GM21576 (cell line): ENCODE data around the gene ST7.
"Not testable (repeated sequence)": the region's sequence is repeated elsewhere in the genome, so short reads cannot be mapped to it uniquely, and the experiment has no call there.

ENCODE experiments used
- ATAC-seq: cut with Tn5 transposase; IDR thresholded peaks from one replicate; pipeline ENCODE4 v1.9.1; 2021; ENCODE audit warnings: mild to moderate bottlenecking, moderate library complexity; ENCODE audit not compliant: unreplicated experiment

Gene ST7

DNA sequence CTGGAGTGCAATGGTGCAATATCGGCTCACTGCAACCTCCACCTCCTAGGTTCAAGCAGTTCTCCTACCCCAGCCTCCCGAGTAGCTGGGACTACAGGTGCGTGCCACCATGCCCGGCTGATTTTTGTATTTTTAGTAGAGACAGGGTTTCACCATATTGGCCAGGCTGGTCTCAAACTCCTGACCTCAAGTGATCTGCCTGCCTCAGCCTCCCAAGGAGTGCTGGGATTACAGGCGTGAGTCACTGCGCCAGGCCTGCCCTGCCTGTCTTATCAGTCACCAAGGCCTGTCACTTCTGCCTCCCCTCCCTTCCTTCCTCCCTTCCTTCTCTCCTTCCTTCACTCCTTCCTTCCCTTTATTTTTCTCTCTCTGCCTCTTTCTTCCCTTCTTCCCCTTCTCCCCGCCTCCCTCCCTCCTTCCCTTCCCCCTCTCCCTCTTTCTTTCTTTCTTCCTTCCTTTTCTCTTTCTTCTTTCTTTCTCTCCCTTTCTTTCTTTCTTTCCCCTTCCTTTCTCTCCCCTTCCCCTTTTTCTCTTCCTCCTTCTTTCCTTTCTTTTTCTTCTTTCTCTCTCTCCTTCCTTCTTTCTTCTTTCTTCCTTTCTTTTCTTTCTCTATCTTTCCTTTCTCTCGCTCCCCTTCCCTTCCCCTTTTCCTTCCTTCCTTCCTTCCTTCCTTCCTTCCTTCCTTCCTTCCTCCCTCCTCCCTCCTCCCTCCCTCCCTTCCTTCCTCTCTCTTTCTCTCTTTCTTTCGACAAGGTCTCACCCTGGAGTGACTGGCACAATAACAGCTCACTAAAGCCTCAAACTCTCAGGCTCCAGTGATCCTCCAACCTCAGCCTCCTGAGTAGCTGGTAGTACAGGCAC, 3.1 kb upstream of the ST7 start:
- ATAC-seq: no peak

- ATAC-seq: no peak
These were observed 2.4 kb upstream of the ST7 start for GRCh38 chr7:116950889-116951351.

DNA sequence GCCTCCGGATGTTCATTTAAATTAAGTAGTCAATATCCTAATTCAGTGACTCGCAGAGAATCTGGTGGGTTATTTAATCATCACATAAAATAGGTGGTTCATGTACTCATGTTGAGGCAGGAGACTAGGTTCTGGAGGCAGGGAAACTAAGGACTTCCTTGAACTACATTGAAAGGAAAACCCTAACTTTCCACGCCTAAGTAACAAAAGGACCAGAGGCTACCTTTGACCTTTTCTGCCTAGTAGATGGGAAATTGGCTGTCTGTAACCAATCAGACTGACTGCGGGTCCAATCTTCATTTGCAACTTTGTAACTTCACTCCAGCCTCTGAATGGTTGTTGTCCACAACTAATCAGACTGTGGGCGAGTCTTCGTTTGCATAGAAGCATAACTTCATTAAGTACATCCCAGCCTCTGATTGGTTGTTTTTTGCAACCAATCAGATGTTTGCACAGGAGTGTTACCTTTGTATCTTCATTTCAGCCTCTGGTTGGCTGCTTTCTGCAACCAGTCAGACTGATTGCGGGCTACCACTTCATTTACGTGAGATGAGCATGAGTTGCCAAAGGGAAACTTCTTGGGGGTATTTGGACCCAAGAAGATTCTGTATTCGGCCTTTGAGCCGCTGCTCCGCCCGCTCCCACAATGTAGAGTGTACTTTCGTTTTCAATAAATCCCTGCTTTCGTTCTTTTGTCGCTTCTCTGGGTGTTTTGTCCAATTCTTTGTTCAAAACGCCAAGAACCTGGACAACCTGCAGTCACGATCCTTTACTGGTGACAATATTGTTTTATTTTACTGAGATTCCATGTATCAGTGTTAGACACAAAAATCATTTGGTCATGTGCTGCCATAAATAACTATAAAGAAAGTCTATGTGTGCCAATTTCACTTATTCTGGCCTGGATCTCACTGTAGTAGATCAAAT, 1.7 kb upstream of the ST7 start:
- ATAC-seq: no peak

DNA sequence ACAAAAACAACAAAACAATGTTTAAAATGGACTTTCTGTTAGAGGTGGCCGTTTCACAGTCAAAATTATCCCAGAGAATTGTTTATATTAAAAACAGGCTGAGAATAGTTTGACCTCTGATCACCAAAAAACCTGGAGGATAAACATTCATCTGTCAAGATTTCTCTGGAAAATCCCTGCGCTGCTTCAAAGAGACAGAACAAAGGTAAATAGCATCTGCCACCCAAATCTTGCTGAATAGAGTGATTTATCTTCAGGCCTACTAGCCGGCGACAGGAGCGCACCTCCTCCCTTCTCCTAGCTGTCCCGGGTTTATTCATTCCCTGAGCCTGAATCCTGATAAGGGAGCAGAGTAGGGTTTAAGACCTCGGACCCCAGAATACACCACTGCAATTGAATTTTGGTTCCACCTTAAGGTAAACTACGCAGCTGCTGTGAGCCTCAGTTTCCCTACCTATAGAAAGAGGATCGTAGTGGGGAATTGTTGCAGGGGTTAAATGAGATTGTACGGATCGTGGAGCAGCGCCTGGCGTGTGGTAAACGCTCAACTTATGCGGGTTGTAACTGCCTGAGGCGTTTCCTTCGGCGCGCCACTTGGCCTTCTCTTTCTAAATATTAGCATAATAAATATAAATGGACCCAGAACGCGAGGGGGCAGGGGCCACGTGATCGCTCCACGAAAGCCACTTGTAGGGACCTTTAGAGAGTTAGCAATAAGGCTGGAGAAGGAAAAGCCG, 498 bp upstream of the ST7 start:
- ATAC-seq: no peak

DNA sequence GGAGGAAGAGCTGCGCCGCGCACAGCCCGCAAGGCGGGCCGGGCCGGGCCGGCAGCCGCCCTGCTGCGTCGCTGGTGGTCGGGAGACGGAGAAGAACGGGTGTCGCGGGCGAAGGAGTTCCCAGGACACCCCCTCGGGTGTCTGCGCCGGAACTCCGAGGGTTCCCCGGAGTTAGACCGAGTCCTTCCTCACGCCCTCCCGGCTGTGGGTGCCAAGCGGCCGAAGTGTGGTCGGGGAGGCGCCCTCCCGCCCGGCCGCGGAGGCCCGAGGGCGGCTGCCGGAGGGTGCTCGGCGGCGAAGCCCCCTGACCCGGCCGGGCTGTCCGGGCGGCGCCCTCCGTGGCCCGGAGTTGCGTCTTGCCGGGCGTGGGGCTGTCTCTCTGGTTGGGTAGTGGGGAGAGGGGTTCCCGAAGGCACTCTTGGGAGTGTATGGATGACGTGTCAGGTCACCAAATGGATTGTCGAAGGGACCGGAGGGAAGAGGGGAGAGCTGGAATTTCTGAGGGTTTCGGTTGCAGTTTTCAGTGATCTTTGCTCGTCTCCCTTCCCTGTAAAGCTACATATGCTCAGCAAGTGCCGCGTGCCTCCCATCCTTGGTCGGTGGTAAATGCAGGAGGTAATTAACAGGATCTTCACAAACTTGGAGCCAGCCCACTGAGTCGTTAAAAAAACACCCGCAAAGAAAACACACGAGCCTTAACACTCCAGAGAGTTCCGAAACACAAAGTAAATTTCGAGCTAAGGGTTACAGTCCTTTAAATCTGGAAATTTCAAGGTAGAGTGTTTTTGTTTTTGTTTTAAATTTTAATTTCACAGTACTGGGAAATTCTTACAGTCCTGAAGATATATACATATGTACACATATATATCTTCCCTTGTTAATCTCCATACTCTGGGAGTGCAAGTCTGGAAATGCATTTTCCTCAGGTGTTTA, 871 bp downstream of the ST7 start:
- ATAC-seq: peak; percentile 10

- no peak for ATAC-seq
These were observed 2.0 kb downstream of the ST7 start for GRCh38 chr7:116955340-116955739.

DNA sequence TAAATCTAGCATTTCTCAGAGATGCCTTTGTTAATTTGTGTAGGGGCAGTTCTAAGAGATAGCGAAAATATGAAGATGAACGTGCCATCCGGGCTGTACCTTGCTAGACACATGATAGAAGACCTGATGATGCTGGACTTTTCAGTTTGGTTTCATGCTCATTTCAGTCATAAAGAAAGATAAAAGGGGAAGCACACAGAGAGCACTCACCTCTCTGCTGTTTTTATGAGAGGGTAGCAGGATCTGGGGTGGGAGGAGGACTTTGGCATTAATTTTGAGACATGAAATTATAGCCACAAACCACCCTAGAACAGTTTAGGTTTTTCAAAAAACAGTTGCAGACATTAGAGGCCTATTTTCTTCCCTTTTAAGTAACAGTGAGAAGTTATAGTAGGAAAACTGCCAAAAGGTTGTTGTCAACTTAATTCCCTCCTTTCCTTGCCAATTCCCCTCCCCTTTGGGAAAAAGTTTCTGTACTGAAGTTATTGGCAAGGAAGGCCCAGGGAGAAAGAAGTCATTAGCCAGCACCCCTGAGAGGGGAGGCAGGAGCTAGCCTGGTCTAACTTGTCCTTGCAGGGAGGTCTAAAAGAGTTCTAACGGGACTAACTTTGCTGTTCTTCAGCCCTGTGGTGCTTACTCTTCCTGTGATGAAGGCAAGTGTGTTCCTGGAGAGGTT, 2.6 kb downstream of the ST7 start:
- peak; percentile 78 for ATAC-seq

- no peak for ATAC-seq
These were observed 3.1 kb downstream of the ST7 start for GRCh38 chr7:116956477-116956804.

- peak; percentile 40 for ATAC-seq
These were observed 4.6 kb downstream of the ST7 start for GRCh38 chr7:116957874-116958273.

GRCh38 chr7:116961966-116962673, 8.8 kb downstream of the ST7 start:
- not testable (repeated sequence) for ATAC-seq

GRCh38 chr7:116963234-116963633, 9.9 kb downstream of the ST7 start:
- ATAC-seq: peak; percentile 38

DNA sequence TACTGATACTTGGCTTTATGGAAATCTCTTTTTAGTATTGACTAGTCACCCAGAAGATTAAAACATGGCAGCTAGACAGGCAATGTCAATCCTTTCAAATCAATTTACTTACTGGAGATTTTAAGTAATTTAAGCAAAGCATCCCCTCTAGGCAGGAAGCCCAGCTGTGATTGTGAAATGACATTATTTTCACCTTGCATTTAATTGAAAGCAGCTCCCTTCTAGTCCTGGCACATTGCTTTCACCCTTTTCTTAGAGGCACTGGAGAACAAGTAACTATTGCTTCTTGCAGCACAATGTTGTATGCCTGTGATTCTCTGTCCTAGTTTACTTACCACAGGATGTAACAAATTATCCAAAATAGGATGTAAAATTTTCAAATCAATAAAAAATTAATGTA, 13.3 kb downstream of the ST7 start:
- no peak for ATAC-seq

DNA sequence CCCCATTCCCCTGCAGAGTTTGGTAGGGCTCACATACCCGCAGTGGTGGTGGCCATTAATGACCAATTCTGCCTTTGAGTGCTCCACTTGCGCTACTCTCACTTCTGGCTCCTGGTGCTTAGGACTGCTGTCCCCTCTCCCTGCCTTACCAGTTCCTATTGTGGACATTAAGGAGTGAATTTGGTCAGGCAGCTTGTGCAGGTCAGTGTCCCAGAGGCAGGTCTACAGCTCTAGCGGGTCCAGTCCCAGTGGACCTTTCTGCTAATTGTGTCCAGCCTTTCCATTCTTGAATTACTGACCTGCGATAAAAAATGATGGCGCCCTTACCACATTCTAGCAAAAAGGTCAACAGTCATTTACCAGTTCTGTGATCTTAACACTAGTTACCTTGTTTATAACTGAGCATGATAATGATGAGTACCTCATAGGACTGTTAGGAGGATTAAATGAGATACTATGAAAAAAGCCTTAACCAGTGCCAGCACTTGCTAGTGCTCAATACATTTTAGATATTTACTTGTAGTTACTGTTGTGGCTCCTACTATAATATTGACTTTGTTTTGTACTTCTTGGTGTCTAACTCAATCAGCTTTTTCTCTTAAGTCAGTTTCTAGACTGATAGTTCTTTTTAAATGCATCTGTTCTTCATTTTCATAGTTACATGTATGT, 14.1 kb downstream of the ST7 start:
- ATAC-seq: no peak

- ATAC-seq: no peak
These were observed 14.7 kb downstream of the ST7 start for GRCh38 chr7:116967983-116968382.

GRCh38 chr7:116968631-116969030, 15.3 kb downstream of the ST7 start:
- no peak for ATAC-seq

GRCh38 chr7:116969371-116969902, 16.1 kb downstream of the ST7 start:
- no peak for ATAC-seq

GRCh38 chr7:116970238-116970910, 17.1 kb downstream of the ST7 start:
- ATAC-seq: peak; percentile 60

- ATAC-seq: not testable (repeated sequence)
These were observed 17.9 kb downstream of the ST7 start for GRCh38 chr7:116971153-116971552.
